MG63 (cell line): ENCODE measurements around the gene CDC42BPA. TPM values are rescaled to one million over a fixed set of nuclear protein-coding genes. Genes with fewer than 3 reads are reported as not detected.
"Not testable (repeated sequence)": the region's sequence is repeated elsewhere in the genome, so short reads cannot be mapped to it uniquely, and the experiment has no call there.

ENCODE experiments used
- DNase-seq: peaks from one replicate; pipeline ENCODE4 v3.0.0-alpha.2; 2020
- H3K27me3 ChIP-seq: fragments of 250-450 bp; sonication (Bioruptor Pico); 2 replicates; pipeline ENCODE4 v1.5.1; 2020; ENCODE audit warnings: mild to moderate bottlenecking, moderate library complexity
- H3K36me3 ChIP-seq: fragments of 250-450 bp; sonication (Bioruptor Pico); 2 replicates; pipeline ENCODE4 v1.5.1; 2020; ENCODE audit warnings: mild to moderate bottlenecking, moderate library complexity
- H3K4me3 ChIP-seq: fragments of 250-450 bp; sonication (Bioruptor Pico); 2 replicates; pipeline ENCODE4 v1.5.1; 2020; ENCODE audit warnings: mild to moderate bottlenecking, moderate library complexity
- H3K9me3 ChIP-seq: fragments of 250-450 bp; sonication (Bioruptor Pico); 2 replicates; pipeline ENCODE4 v1.5.1; 2020; ENCODE audit warnings: mild to moderate bottlenecking, moderate library complexity
- total RNA-seq: library from RNA; depleted of rRNA; stranded (reverse); fragments of >200 nt; shearing (Covaris generic); gene quantifications from 2 replicates; pipeline ENCODE4 v1.2.3, GENCODE V29; 2014; ENCODE audit warnings: low replicate concordance

CDC42BPA gene
- total RNA-seq, 1 experiment from 2014 or later: 11.6 TPM

DNA sequence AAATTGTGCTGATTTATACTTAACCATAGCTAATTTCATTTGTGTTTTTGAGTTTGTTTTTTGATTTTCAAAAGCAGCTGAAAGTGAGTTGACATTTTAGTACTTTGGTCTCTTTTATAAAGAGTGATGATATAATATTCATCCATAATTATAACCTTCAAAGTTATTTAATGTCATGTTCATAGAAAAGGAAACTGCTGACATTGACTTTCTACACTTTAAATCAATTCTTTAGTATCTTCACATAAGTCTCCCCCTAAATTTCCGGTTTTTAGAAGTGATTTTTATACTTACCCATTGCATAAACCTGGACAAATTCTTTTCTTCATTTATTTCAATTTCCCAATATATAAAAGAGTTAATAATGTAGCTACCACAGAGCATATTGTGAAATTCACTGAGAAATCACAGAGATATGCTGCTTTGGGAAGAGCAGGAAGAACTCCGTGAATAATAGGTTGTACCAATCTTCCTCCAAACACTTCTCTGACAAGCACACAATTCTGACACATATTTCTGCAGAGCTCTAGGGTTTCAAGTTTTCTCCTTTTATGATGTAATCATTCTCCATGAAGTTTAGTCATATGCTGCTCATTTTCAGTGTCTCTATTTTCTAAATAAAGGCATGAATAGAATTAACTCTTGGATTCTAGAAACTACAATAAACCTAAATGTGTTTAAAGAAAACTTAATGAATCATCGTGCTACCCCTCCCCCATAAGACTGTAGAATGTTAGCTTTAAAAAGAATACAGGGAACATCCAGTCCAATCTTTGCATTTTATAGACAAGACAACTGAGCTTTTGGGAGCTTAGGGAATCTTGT, 25.6 kb upstream of the CDC42BPA start:
- H3K4me3 ChIP-seq: no peak overlapping the region
- no peaks in the 10 kb centered on the region for H3K27me3 ChIP-seq

DNA sequence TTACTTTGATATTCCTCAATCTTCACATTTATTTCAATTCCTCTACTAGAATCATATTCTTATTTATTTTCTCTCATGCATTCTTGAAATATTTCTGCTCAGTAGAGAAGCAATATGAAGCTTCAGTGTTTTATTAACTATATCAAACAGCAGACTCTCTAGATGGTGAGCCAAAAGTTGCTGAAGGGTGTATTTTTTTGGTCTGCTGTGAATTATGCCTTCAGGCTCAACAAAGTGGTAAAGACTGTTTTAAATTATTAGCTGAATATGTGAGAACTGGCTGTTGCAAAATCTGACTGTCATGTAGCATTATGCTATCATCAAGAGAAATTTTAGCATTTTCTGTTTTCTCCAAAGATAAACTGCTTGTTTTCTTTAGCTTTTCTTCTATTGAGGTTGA, 24.9 kb upstream of the CDC42BPA start:
- Histone ChIP-seq H3K9me3 (peaks cover 20% of the 10 kb centered on the region), H3K4me3 (no peak overlapping the region), H3K36me3 (no peaks in the 10 kb centered on the region), H3K27me3 (no peaks in the 10 kb centered on the region)
- DNase-seq: no peak

More for the DNA sequence above, 25.6 kb upstream of the CDC42BPA start:
- Histone ChIP-seq H3K36me3 (no peaks in the 10 kb centered on the region), H3K9me3 (peaks cover 20% of the 10 kb centered on the region)
- no peak for DNase-seq

DNA sequence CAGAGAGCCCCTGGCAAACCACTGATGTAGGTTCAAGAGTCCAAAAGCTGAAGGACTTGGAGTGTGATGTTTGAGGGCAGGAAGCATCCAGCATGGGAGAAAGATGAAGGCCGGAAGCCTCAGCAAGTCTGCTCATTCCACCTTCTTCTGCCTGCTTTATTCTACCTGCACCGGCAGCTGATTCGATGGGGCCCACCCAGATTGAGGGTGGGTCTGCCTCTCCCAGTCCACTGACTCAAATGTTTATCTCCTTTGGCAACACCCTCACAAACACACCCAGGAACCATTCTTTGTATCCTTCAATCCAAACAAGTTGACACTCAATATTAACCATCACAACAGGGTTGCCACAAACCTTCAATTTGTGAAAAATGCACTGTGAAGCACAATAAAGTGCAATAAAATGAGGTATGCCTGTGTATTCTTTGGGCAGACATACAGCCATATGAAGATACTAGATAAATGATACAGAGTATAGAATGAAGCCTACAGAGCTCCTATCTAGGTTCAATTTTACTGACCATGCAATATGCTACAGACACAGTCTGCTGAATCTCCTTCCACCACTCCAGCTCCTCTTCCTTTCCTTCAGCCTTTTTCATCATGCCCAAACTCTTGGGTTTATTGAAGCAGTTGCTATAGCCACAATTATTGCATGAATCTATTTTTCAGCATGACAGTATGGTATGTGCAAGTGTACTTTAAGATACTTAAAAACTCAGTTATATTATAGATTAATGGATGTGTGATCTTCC, 24.0 kb upstream of the CDC42BPA start:
- no peaks in the 10 kb centered on the region for H3K36me3 ChIP-seq
- no peak for DNase-seq
- H3K9me3 ChIP-seq: peaks cover 20% of the 10 kb centered on the region
- no peak overlapping the region for H3K4me3 ChIP-seq
- no peaks in the 10 kb centered on the region for H3K27me3 ChIP-seq

GRCh38 chr1:227336136-227336535, 17.8 kb upstream of the CDC42BPA start:
- peaks cover 30% of the 10 kb centered on the region for H3K9me3 ChIP-seq
- H3K4me3 ChIP-seq, DNase-seq, H3K27me3 ChIP-seq, H3K36me3 ChIP-seq: not testable (repeated sequence)

GRCh38 chr1:227335242-227336020, 17.1 kb upstream of the CDC42BPA start:
- peaks cover 30% of the 10 kb centered on the region for H3K9me3 ChIP-seq
- no peaks in the 10 kb centered on the region for H3K36me3 ChIP-seq
- no peaks in the 10 kb centered on the region for H3K27me3 ChIP-seq
- no peak overlapping the region for H3K4me3 ChIP-seq
- no peak for DNase-seq

DNA sequence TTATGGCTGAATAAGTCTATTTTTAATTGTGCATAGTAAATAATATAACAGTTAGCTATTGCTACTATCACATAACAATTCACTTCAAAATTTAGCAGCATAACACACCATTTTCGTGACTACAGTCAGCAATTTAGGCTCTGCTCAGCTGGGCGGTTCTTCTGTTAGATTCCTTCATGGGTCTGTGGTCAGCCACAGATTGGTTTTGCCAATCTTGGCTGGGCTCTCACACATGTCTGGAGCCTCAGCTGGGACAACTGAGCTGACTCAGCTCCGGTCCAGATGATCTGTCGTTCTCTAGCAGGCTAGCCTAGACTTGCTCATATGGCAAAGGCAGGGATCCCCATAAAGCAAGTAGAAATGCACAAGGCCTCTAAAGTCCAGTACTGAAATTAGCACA, 15.1 kb upstream of the CDC42BPA start:
- no peaks in the 10 kb centered on the region for H3K36me3 ChIP-seq
- peak; percentile 80 for DNase-seq
- H3K27me3 ChIP-seq: no peaks in the 10 kb centered on the region
- peaks cover 22% of the 10 kb centered on the region for H3K9me3 ChIP-seq
- H3K4me3 ChIP-seq: no peak overlapping the region

GRCh38 chr1:227330279-227331076, 12.2 kb upstream of the CDC42BPA start:
- Histone ChIP-seq H3K36me3 (no peaks in the 10 kb centered on the region), H3K9me3 (peaks cover 22% of the 10 kb centered on the region), H3K27me3 (no peaks in the 10 kb centered on the region), H3K4me3 (no peak overlapping the region)
- DNase-seq: peak; percentile 61

DNA sequence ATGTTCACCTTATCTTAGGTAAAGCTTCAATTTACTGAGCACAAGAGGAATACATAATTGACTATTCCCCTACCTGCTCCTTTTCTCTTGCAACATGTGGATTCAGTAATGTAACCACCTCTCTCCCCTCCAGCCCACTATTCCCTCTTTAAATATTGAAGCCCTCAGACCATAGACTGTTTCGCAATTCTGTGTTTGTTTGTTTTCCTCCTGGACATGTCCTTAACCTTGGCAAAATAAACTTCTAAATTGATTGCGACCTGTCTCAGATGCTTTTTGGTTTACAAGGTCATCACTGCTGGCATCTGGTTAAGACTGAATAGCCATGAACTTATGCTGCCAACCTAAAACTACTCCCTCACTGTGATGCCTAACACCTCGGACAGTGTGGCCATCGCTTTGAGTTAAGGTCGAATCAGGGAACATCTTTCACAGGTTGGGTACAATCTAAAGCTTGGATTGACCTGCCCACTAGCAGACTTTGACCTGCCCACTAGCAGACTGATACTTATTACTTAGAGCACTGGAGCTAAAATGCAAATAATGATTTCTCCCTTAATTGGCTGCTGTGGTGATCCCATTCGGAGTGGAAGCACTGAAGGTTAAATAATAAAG, 10.2 kb upstream of the CDC42BPA start:
- no peaks in the 10 kb centered on the region for H3K27me3 ChIP-seq
- H3K36me3 ChIP-seq: no peaks in the 10 kb centered on the region
- no peak for DNase-seq
- no peak overlapping the region for H3K4me3 ChIP-seq
- peaks cover 18% of the 10 kb centered on the region for H3K9me3 ChIP-seq

DNA sequence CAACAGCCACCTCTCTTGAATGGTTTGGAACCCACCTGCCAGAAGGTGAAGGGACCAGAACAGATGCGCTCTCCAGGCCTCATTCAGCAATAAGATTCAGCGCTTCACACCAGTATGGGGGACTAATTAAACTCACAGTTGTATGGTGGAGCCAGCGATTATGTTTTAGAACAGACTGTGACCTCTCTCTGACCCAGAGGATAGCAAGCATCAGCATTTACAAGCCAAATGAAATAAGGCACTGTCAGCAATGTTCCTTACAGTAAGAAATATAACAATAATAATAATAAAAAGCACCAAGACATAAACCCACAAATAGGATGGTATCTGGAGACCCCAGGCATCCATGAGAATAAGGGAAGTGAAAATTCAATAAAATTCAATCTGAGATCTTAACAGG, 6.9 kb upstream of the CDC42BPA start:
- no peaks in the 10 kb centered on the region for H3K36me3 ChIP-seq

DNA sequence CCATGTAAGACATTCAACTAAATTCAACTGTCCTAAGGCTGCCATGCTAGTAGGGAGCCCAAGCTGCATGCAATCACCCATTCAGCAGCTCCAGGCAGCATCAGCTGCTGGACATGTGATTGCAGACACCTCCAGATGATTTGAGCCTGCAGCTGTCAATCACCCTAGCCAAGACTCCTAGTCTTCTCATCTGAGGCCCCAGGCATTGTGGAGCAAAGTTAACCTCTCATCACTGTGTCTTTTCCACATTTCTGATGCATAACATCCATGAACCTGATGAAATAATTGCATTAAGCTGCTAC, 5.6 kb upstream of the CDC42BPA start:
- H3K9me3 ChIP-seq: no peaks in the 10 kb centered on the region; the same call in 1 of the 2 replicates
- no peaks in the 10 kb centered on the region for H3K27me3 ChIP-seq
- no peaks in the 10 kb centered on the region for H3K36me3 ChIP-seq
- DNase-seq: no peak
- no peak overlapping the region for H3K4me3 ChIP-seq

More for the DNA sequence above, 6.9 kb upstream of the CDC42BPA start:
- H3K27me3 ChIP-seq: no peaks in the 10 kb centered on the region
- no peaks in the 10 kb centered on the region; the same call in 1 of the 2 replicates for H3K9me3 ChIP-seq
- DNase-seq: no peak
- H3K4me3 ChIP-seq: no peak overlapping the region

DNA sequence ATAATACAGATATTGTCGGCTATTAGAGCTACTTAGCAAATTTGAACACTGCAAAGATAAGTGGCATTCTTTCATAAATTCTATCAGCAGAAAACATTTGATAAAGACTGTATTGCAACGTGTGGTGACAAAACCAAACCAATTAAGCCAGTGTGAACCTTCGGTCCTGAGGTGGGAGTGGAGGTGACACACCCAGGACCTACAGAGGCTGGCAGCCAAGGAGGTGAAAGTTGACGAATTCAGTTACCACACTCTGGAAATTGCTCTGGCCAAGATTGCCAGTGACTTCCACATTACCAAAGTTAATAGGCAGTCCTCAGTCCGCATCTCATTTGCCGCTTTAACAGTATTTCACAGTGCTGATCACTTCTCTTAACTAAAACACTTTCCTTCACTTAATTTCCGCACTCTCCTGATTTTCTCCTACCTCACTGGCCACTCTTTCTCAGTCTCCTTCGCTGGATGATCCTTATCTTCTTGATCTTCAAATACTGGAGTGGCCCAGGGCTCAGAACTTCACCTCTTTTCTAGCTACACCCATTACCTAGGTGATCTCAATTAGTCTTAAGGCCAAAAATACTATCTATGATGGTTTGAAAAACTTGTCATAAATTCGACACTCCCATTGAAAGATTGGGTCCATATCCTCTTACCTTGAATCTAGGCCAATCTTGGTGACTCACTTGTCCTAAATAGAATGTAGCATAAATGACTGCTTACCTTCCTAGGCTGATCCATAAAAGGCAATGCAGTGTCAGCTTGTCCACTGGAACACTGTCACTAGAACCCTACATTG, 5.1 kb upstream of the CDC42BPA start:
- no peaks in the 10 kb centered on the region for H3K27me3 ChIP-seq
- no peak for DNase-seq
- no peak overlapping the region for H3K4me3 ChIP-seq
- H3K36me3 ChIP-seq: no peaks in the 10 kb centered on the region
- H3K9me3 ChIP-seq: no peaks in the 10 kb centered on the region; the same call in 1 of the 2 replicates

DNA sequence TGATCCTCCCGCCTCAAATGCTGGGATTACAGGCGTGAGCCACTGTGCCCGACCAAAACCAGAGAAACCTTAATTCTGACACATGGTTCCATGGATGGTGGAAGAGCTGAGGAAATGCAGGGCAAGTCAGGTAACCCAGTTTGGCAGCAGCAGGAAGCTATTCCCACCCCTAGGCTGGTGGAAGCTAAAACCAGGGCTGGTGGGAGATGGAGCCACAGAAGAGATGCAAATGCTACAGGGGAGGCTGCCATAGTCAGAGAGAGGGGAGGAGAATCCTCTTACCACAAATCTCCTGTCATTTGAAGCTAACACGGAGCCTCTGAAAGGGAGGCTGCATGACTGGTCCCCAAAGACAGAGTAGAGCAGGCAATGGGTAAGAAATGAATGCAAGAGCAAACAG, 4.1 kb upstream of the CDC42BPA start:
- no peaks in the 10 kb centered on the region; the same call in 1 of the 2 replicates for H3K9me3 ChIP-seq
- H3K4me3 ChIP-seq: no peak overlapping the region

DNA sequence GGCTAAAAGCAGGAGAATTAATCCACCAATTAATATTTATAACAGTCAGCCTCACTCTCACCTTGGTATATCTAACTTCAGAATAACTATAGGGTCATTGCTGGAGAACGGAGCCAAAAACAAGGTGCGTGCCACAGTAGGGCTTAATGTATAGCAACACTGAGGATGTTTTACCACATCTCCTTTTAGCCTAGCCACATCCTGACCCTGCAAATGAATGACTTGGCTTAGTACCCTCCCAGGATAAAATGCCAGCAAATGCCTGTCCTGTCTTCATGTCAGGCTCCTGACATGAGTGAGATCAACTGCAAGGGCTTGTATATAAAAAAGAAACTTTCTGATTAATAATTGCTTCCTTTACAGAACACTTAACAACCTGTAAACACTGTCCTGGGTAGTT, 2.7 kb upstream of the CDC42BPA start:
- Histone ChIP-seq H3K9me3 (no peaks in the 10 kb centered on the region), H3K27me3 (no peaks in the 10 kb centered on the region), H3K4me3 (no peak overlapping the region), H3K36me3 (no peaks in the 10 kb centered on the region)
- DNase-seq: no peak

More for the DNA sequence above, 4.1 kb upstream of the CDC42BPA start:
- no peak for DNase-seq
- no peaks in the 10 kb centered on the region for H3K36me3 ChIP-seq
- H3K27me3 ChIP-seq: no peaks in the 10 kb centered on the region

GRCh38 chr1:227320476-227320875, 2.2 kb upstream of the CDC42BPA start:
- no peaks in the 10 kb centered on the region for H3K36me3 ChIP-seq
- no peak for DNase-seq
- H3K4me3 ChIP-seq: no peak overlapping the region
- no peaks in the 10 kb centered on the region for H3K9me3 ChIP-seq
- H3K27me3 ChIP-seq: no peaks in the 10 kb centered on the region

GRCh38 chr1:227318853-227319607, 738 bp upstream of the CDC42BPA start:
- Histone ChIP-seq H3K36me3 (no peaks in the 10 kb centered on the region), H3K4me3 (peak overlapping the region; percentile 70), H3K27me3 (no peaks in the 10 kb centered on the region), H3K9me3 (no peaks in the 10 kb centered on the region)
- DNase-seq: peak; percentile 23
